HepG2 (cell line): ENCODE results near the gene CSNK1G1. TPM values are rescaled to one million over a fixed set of nuclear protein-coding genes. Genes with fewer than 3 reads are reported as not detected.

Experiments used
- ATAC-seq: fragments of 200-7000 bp; cut with Tn5 transposase; 3 replicates; pipeline ENCODE4 v1.9.1; 2020; ENCODE audit warnings: mild to moderate bottlenecking, moderate library complexity
- Bru-seq: library from RNA; stranded (reverse); fragments of 400-500 nt; gene quantifications from one replicate; lab custom pipeline; 2021; lab: Mats Ljungman, UMichigan
- BruChase-seq, 2 experiments: library from RNA; stranded (reverse); fragments of 400-500 nt; gene quantifications; one replicate each; lab custom pipeline; 2021; lab: Mats Ljungman, UMichigan
- BruUV-seq: library from RNA; stranded (reverse); fragments of 400-500 nt; replicated peaks from 2 replicates; lab custom pipeline; 2021; lab: Mats Ljungman, UMichigan
- CTCF ChIA-PET: fragments of 300-600 bp; formaldehyde crosslinking; extraction: SDS; loops from one replicate; lab custom pipeline; 2021; ENCODE audit warnings: low total read pairs, inconsistent platforms, low intra/inter-chr PET ratio; lab: Yijun Ruan, JAX
- POLR2A ChIA-PET: fragments of 350-600 bp; sonication (Branson Sonifier 250); formaldehyde crosslinking; loops from one replicate; lab custom pipeline; 2020; ENCODE audit warnings: antibody characterized with exemption, inconsistent platforms; lab: Yijun Ruan, JAX
- DNase-seq: peaks from one replicate; pipeline ENCODE4 v3.0.0-alpha.2; 2015; ENCODE audit warnings: low spot score
- FAIRE-seq: peaks from 3 replicates; lab custom pipeline; 2011; peaks lifted over from hg19 to GRCh38; lab: Jason Lieb, UNC
- H2AFZ ChIP-seq: one replicate; pipeline ENCODE4 v1.6.1; 2011; ENCODE audit warnings: low read length, inconsistent platforms
- H3K27ac ChIP-seq: fragments of 300-600 bp; 3 replicates; pipeline ENCODE4 v1.8.0; 2011; ENCODE audit warnings: mixed run types, mild to moderate bottlenecking, mixed read lengths, low read length, inconsistent platforms; ENCODE audit not compliant: insufficient read depth; ENCODE audit errors: extremely low read length
- H3K27me3 ChIP-seq, 2 experiments: fragments of 200-600 bp in 1 of 2; 2 replicates in 1 of 2; 3 replicates in 1 of 2; pipeline versions ENCODE4 v1.6.0 to v1.8.0; 2011; ENCODE audit warnings: low read length in 2 of 2, mild to moderate bottlenecking in 2 of 2, moderate library complexity in 2 of 2, inconsistent platforms in 1 of 2; ENCODE audit not compliant: insufficient read depth in 2 of 2, control insufficient read depth in 1 of 2
- H3K36me3 ChIP-seq, 2 experiments: fragments of 200-600 bp in 1 of 2; replicated peaks in 1 of 2; 2 replicates in 1 of 2; 3 replicates in 1 of 2; pipeline versions ENCODE4 v1.5.1 to v1.8.0; 2011; ENCODE audit warnings: low read length in 2 of 2, inconsistent platforms in 1 of 2; ENCODE audit not compliant: insufficient read depth in 2 of 2, control insufficient read depth in 1 of 2
- H3K4me1 ChIP-seq: 2 replicates; pipeline ENCODE4 v1.5.1; 2012; ENCODE audit warnings: low read length, inconsistent platforms; ENCODE audit not compliant: insufficient read depth
- H3K4me2 ChIP-seq: 2 replicates; pipeline ENCODE4 v1.6.0; 2011; ENCODE audit warnings: low read depth, low read length, inconsistent platforms
- H3K4me3 ChIP-seq, 3 experiments: fragments of 200-600 bp in 1 of 3; sonication (generic), shearing (Covaris generic) in 1 of 3; replicated peaks in 1 of 3; 2 replicates each; pipeline ENCODE4 v1.5.1; 2011 to 2016; ENCODE audit warnings: low read length in 3 of 3, inconsistent platforms in 2 of 3, low read depth in 2 of 3, mild to moderate bottlenecking in 2 of 3, control low read depth in 1 of 3, mixed read lengths in 1 of 3; ENCODE audit not compliant: insufficient read depth in 1 of 3
- H3K79me2 ChIP-seq: one replicate; pipeline ENCODE4 v1.6.1; 2011; ENCODE audit warnings: low read length, inconsistent platforms; ENCODE audit not compliant: insufficient read depth
- H3K9ac ChIP-seq: 2 replicates; pipeline ENCODE4 v1.6.0; 2011; ENCODE audit warnings: mild to moderate bottlenecking, low read depth, low read length, inconsistent platforms; ENCODE audit not compliant: insufficient read depth
- H3K9me3 ChIP-seq: 2 replicates; pipeline ENCODE4 v1.5.1; 2012; ENCODE audit warnings: mild to moderate bottlenecking, low read length
- H4K20me1 ChIP-seq: 2 replicates; pipeline ENCODE4 v1.6.0; 2011; ENCODE audit warnings: inconsistent platforms, mild to moderate bottlenecking, low read length, moderate library complexity; ENCODE audit not compliant: insufficient read depth
- MIER3 ChIP-seq: IDR thresholded peaks from 2 replicates; pipeline ENCODE4 v1.6.1; 2016; ENCODE audit warnings: missing compliant biosample characterization, borderline replicate concordance
- ONECUT2 ChIP-seq: sonication (generic); formaldehyde crosslinking; IDR thresholded peaks from 2 replicates; pipeline ENCODE4 v1.4.0; 2020; ENCODE audit warnings: missing genetic modification reagents
- RBAK ChIP-seq: sonication (generic); formaldehyde crosslinking; IDR thresholded peaks from 2 replicates; pipeline ENCODE4 v1.5.1; 2020; ENCODE audit warnings: mild to moderate bottlenecking, missing genetic modification reagents
- XRCC5 ChIP-seq: fragments of 200-400 bp; formaldehyde crosslinking; optimal IDR thresholded peaks from 2 replicates; pipeline ENCODE3; 2017; ENCODE audit warnings: mild to moderate bottlenecking, low read length
- ZNF3 ChIP-seq: IDR thresholded peaks from 2 replicates; pipeline ENCODE4 v1.7.0; 2017; ENCODE audit warnings: inconsistent platforms
- WGBS: methylation state at CpG from one replicate; pipeline ENCODE4 v1.1.6; 2017; ENCODE audit warnings: low lambda C conversion rate; 5-methylcytosine and 5-hydroxymethylcytosine counted together
- in situ Hi-C: cut with HindIII; loops from 2 replicates; pipeline ENCODE4 v1.10.0; 2017; ENCODE audit warnings: low pct_unique_long_range_greater_than_20kb; ENCODE audit not compliant: extremely low pct_ligation_motif_present
- intact Hi-C: fragments of 100-400 bp; cut with micrococcal nuclease; formaldehyde crosslinking; loops from one replicate; pipeline ENCODE4 v1.10.0; 2022; ENCODE audit not compliant: unreplicated experiment
- long read RNA-seq, 2 experiments: library from RNA in 1 of 2; library from polyadenylated mRNA in 1 of 2; stranded (forward) in 1 of 2; unstranded in 1 of 2; transcript quantifications; one replicate each; pipeline ENCODE4 v2.0.0, GENCODE V29; 2019 to 2022
- polyA minus RNA-seq, 3 experiments: library from RNA; depleted of rRNA, polyadenylated mRNA; stranded (reverse); fragments of >200 nt; gene quantifications; 2 replicates each; pipeline ENCODE4 v1.2.3, GENCODE V29; 2011; ENCODE audit warnings: low replicate concordance in 1 of 3
- polyA plus RNA-seq, 8 experiments: library from polyadenylated mRNA; depleted of rRNA in 3 of 8; stranded (reverse) in 7 of 8; unstranded in 1 of 8; fragments of >200 nt; fragmentation: Illumina TruSeq in 4 of 8; extraction: Trizol in 4 of 8; gene quantifications; 2 replicates each; pipeline versions ENCODE4 v1.2.1 to v1.2.3, GENCODE V29; 2011 to 2016; ENCODE audit warnings: low read depth in 4 of 8, missing spikeins in 1 of 8, mixed read lengths in 1 of 8; ENCODE audit not compliant: insufficient read depth in 1 of 8
- total RNA-seq, 5 experiments: library from RNA; depleted of rRNA; stranded (reverse); fragments of >200 nt; fragmentation: Illumina TruSeq; extraction: Trizol; gene quantifications; 2 replicates each; pipeline ENCODE4 v1.2.3, GENCODE V29; 2016; ENCODE audit warnings: low read depth in 1 of 5
- TF ChIP-seq, protein P1 (sequence below), 2 experiments: sonication (generic) in 1 of 2; formaldehyde crosslinking in 1 of 2; IDR thresholded peaks; 2 replicates each; pipeline versions ENCODE4 v1.4.0 to v1.6.1; 2016 to 2020; ENCODE audit warnings: borderline replicate concordance in 1 of 2, low read depth in 1 of 2, mild to moderate bottlenecking in 1 of 2, missing genetic modification reagents in 1 of 2
- TF ChIP-seq, protein P2 (sequence below): sonication (generic); formaldehyde crosslinking; IDR thresholded peaks from 2 replicates; pipeline ENCODE4 v1.9.0; 2021; ENCODE audit warnings: missing genetic modification reagents, borderline replicate concordance
- TF ChIP-seq, protein P3 (sequence below): sonication (generic); formaldehyde crosslinking; IDR thresholded peaks from 2 replicates; pipeline ENCODE4 v1.4.0; 2020; ENCODE audit warnings: missing genetic modification reagents

The CSNK1G1 gene
- total RNA-seq (2016; rRNA removed; fragmentation: Illumina TruSeq; extraction: Trizol) (12.6 and 14.9 TPM in 2 replicates), polyA plus RNA-seq (2011; rRNA removed) (6.9 and 8.5 TPM in 2 replicates), polyA minus RNA-seq (2011; rRNA and poly(A)+ RNA removed; ENCODE audit: low replicate concordance) (21.1 and 38.7 TPM in 2 replicates), Bru-seq, nascent RNA (percentile 70 among the genes with signal in this experiment), BruChase-seq, experiment 1, labeled RNA remaining after a 6-hour chase (percentile 77 among the genes with signal in this experiment), BruChase-seq, experiment 2, labeled RNA remaining after a 2-hour chase (percentile 79 among the genes with signal in this experiment)
- total RNA-seq (2016; cell fraction: cytosol; rRNA removed; fragmentation: Illumina TruSeq; extraction: Trizol; ENCODE audit: low read depth): 9.9 and 12.5 TPM in 2 replicates
- total RNA-seq (2016; cell fraction: insoluble cytoplasmic fraction; rRNA removed; fragmentation: Illumina TruSeq; extraction: Trizol): 13.1 and 13.8 TPM in 2 replicates
- total RNA-seq (2016; cell fraction: membrane; rRNA removed; fragmentation: Illumina TruSeq; extraction: Trizol): 8.2 and 9.4 TPM in 2 replicates
- 17.8 and 18.1 TPM in 2 replicates for total RNA-seq (2016; cell fraction: nucleus; rRNA removed; fragmentation: Illumina TruSeq; extraction: Trizol)
- polyA plus RNA-seq (2011; cell fraction: cytosol; rRNA removed): 3.8 and 5.8 TPM in 2 replicates
- 4.9 and 7.6 TPM in 2 replicates for polyA plus RNA-seq (2011; cell fraction: nucleus; rRNA removed)
- polyA plus RNA-seq (2012): 4.9 and 5.3 TPM in 2 replicates
- 0.83 and 0.96 TPM in 2 replicates for polyA plus RNA-seq (2016; cell fraction: cytosol; fragmentation: Illumina TruSeq; extraction: Trizol; ENCODE audit: low read depth)
- 7.6 and 8.0 TPM in 2 replicates for polyA plus RNA-seq (2016; cell fraction: insoluble cytoplasmic fraction; fragmentation: Illumina TruSeq; extraction: Trizol; ENCODE audit: low read depth)
- polyA plus RNA-seq (2016; cell fraction: membrane; fragmentation: Illumina TruSeq; extraction: Trizol; ENCODE audit: low read depth): 2.0 and 2.8 TPM in 2 replicates
- polyA plus RNA-seq (2016; cell fraction: nucleus; fragmentation: Illumina TruSeq; extraction: Trizol; ENCODE audit: insufficient read depth, low read depth): 9.9 and 10.0 TPM in 2 replicates
- polyA minus RNA-seq (2011; cell fraction: cytosol; rRNA and poly(A)+ RNA removed): 9.5 and 9.9 TPM in 2 replicates
- 42.1 and 55.6 TPM in 2 replicates for polyA minus RNA-seq (2011; cell fraction: nucleus; rRNA and poly(A)+ RNA removed)
- long read RNA-seq, experiment 1, full-length matches to known transcripts: 1 of 5 reads
- long read RNA-seq, experiment 1, partial matches to known transcripts: 1 of 5 reads
- long read RNA-seq, experiment 1, other reads (novel, unspliced or antisense): 3 of 5 reads
- long read RNA-seq, experiment 2, full-length matches to known transcripts: 3 of 20 reads
- long read RNA-seq, experiment 2, partial matches to known transcripts: 0 of 20 reads
- long read RNA-seq, experiment 2, other reads (novel, unspliced or antisense): 17 of 20 reads

DNA sequence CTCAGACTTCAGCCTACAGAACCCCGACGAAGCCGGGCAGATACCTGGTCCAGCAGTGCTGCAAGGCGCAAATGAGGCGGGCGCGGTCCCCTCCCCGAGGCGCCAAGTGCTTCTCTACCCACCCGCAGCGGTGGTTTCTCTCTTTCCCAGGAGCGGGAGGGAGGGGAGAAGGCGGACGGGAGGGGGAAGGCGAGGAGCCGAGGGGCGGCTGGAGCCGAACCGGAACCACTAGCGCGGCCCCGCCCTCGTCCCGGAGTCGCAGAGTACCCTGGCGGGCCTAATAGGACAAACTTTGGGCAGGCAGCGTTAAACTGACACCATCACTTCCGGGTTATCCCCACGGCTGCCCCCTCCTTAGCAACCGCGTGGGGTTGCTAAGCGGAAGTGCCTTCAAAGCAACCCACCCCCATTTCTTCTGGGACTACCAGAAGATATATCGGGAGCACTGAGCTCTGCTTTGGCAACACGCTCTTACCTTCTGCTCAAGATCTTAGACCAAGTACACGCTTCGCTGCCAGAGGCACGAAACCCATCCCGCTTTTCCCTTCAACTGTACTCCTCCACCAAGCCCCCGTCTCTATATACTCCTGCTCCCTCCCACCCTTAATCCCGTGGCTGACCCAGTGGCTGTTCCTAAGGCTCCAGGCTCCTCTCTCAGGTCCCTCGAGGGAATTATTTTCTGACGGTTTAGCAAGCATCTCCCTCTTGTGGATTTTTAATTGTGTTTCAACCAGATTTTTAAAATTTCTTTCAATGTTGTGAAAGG is at the start of gene CSNK1G1:
CSNK1G1 (minus strand) TSS at position 230 of the 766 bp plus-strand sequence. CDS start 55,674 bp downstream, outside the sequence.
- peak within 1 kb of the TSS; percentile 83 for H3K9ac ChIP-seq
- in situ Hi-C loops (loop anchor here (5.0 kb wide), 1 partner anchor 149 kb away; no protein-coding TSS in a partner anchor), intact Hi-C loops (loop anchor here (1.0 to 5.0 kb wide), 4 partner anchors 31 to 194 kb away; partner anchors contain the start of genes PPIB and TRIP4)
- H3K4me2 ChIP-seq: peak within 1 kb of the TSS; percentile 89
- H3K27me3 ChIP-seq: no peaks in the 10 kb centered on the region; a peak in 1 of 5 replicates
- no TSS peak for BruUV-seq
- peak within 1 kb of the TSS; percentile 81 for H2AFZ ChIP-seq
- H3K27ac ChIP-seq: peak within 1 kb of the TSS; percentile 64
- no peaks in the 10 kb centered on the region; a peak in 1 of 5 replicates for H3K36me3 ChIP-seq
- no peaks in the 10 kb centered on the region for H3K9me3 ChIP-seq
- peak within 1 kb of the TSS; percentile 85 to 95 (median 94) for H3K4me3 ChIP-seq
- ChIA-PET POLR2A (interaction anchor here (1.0 to 2.1 kb wide), 4 partner anchors 11 to 193 kb away, joined by 3 to 12 read pairs (median 4); partner anchors contain the start of genes PPIB and TRIP4), CTCF (interaction anchor here (2.0 kb wide), 1 partner anchor 146 kb away, joined by 7 read pairs; no protein-coding TSS in a partner anchor)
- peaks cover 19% of the 10 kb centered on the region for H3K4me1 ChIP-seq
- no peaks in the 10 kb centered on the region for H4K20me1 ChIP-seq
- FAIRE-seq (peak; percentile 87), ATAC-seq (peak; percentile 98), DNase-seq (peak; percentile 96)
- WGBS: 2% methylated on average over 13 of the region's 42 CpGs
- peaks cover 20% of the 10 kb centered on the region for H3K79me2 ChIP-seq
- no peak; the same call in 1 of the 2 replicates for TF ChIP-seq MIER3 (CRISPR knock-in tag)
- TF ChIP-seq ZNF3 (CRISPR knock-in tag): no peak
- peak; percentile 17 for TF ChIP-seq XRCC5
- TF ChIP-seq ONECUT2 (CRISPR knock-in tag): no peak
- TF ChIP-seq RBAK: no peak
- TF ChIP-seq, protein P1, sequence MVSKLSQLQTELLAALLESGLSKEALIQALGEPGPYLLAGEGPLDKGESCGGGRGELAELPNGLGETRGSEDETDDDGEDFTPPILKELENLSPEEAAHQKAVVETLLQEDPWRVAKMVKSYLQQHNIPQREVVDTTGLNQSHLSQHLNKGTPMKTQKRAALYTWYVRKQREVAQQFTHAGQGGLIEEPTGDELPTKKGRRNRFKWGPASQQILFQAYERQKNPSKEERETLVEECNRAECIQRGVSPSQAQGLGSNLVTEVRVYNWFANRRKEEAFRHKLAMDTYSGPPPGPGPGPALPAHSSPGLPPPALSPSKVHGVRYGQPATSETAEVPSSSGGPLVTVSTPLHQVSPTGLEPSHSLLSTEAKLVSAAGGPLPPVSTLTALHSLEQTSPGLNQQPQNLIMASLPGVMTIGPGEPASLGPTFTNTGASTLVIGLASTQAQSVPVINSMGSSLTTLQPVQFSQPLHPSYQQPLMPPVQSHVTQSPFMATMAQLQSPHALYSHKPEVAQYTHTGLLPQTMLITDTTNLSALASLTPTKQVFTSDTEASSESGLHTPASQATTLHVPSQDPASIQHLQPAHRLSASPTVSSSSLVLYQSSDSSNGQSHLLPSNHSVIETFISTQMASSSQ (IDR thresholded peaks at IDR 0.05; ENCODE audit: low read depth): no peak; the same call in 1 of the 2 replicates
- TF ChIP-seq, protein P1 (CRISPR knock-in tag; IDR thresholded peaks at IDR 0.05; ENCODE audit: borderline replicate concordance): no peak; the same call in 1 of the 2 replicates
- TF ChIP-seq, protein P2, sequence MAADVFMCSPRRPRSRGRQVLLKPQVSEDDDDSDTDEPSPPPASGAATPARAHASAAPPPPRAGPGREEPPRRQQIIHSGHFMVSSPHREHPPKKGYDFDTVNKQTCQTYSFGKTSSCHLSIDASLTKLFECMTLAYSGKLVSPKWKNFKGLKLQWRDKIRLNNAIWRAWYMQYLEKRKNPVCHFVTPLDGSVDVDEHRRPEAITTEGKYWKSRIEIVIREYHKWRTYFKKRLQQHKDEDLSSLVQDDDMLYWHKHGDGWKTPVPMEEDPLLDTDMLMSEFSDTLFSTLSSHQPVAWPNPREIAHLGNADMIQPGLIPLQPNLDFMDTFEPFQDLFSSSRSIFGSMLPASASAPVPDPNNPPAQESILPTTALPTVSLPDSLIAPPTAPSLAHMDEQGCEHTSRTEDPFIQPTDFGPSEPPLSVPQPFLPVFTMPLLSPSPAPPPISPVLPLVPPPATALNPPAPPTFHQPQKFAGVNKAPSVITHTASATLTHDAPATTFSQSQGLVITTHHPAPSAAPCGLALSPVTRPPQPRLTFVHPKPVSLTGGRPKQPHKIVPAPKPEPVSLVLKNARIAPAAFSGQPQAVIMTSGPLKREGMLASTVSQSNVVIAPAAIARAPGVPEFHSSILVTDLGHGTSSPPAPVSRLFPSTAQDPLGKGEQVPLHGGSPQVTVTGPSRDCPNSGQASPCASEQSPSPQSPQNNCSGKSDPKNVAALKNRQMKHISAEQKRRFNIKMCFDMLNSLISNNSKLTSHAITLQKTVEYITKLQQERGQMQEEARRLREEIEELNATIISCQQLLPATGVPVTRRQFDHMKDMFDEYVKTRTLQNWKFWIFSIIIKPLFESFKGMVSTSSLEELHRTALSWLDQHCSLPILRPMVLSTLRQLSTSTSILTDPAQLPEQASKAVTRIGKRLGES (CRISPR knock-in tag): no peak
- TF ChIP-seq, protein P3, sequence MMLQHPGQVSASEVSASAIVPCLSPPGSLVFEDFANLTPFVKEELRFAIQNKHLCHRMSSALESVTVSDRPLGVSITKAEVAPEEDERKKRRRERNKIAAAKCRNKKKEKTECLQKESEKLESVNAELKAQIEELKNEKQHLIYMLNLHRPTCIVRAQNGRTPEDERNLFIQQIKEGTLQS (CRISPR knock-in tag): no peak
